Activated effector memory CD4-positive, alpha-beta T cell treated with anti-CD3 and anti-CD28 coated beads, Interleukin-2, amount 50 U/mL, for 16 hours (primary cell): ENCODE results near the gene TBC1D3C.
"Not testable (repeated sequence)": the region's sequence is repeated elsewhere in the genome, so short reads cannot be mapped to it uniquely, and the experiment has no call there.

ENCODE experiments used
- DNase-seq: peaks from one replicate; pipeline ENCODE4 v3.0.0-alpha.2; 2020

The TBC1D3C gene

GRCh38 chr17:38068534-38068933 lies at the start of gene TBC1D3C:
Gene TBC1D3C (minus strand): TSS chr17:38068634. CDS start chr17:38067066, 1,568 bp downstream.
- not testable (repeated sequence) for DNase-seq

GRCh38 chr17:38099262-38099661 lies 30.8 kb upstream of the TBC1D3C start:
- DNase-seq = not testable (repeated sequence)

- DNase-seq = not testable (repeated sequence)
Measured at GRCh38 chr17:38094059-38094694, 25.7 kb upstream of the TBC1D3C start.

GRCh38 chr17:38088120-38088519 lies 19.7 kb upstream of the TBC1D3C start:
- DNase-seq = peak; percentile 16

GRCh38 chr17:38087344-38087743 lies 18.9 kb upstream of the TBC1D3C start:
- not testable (repeated sequence) for DNase-seq
